ENCODE results near the gene SLC15A3. TPM values are rescaled to one million over a fixed set of nuclear protein-coding genes. Genes with fewer than 3 reads are reported as not detected.

SLC15A3 gene
- total RNA-seq, 4 donors from 2014 or later: 24.1 to 61.0 (median 29.9) TPM

- H3K4me3 ChIP-seq: no peak overlapping the region
- intact Hi-C loops (cut with DNase I): no loop called here
- TF ChIP-seq EP300 (IDR thresholded peaks at IDR 0.05) (no peak), POLR2AphosphoS5 (IDR thresholded peaks at IDR 0.05) (no peak), POLR2A (IDR thresholded peaks at IDR 0.05; ENCODE audit: low read depth) (no peak)
- TF ChIP-seq, protein P1, sequence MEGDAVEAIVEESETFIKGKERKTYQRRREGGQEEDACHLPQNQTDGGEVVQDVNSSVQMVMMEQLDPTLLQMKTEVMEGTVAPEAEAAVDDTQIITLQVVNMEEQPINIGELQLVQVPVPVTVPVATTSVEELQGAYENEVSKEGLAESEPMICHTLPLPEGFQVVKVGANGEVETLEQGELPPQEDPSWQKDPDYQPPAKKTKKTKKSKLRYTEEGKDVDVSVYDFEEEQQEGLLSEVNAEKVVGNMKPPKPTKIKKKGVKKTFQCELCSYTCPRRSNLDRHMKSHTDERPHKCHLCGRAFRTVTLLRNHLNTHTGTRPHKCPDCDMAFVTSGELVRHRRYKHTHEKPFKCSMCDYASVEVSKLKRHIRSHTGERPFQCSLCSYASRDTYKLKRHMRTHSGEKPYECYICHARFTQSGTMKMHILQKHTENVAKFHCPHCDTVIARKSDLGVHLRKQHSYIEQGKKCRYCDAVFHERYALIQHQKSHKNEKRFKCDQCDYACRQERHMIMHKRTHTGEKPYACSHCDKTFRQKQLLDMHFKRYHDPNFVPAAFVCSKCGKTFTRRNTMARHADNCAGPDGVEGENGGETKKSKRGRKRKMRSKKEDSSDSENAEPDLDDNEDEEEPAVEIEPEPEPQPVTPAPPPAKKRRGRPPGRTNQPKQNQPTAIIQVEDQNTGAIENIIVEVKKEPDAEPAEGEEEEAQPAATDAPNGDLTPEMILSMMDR (IDR thresholded peaks at IDR 0.05): no peak
- peaks cover 0 to 9% (median 0%) of the 10 kb centered on the region in 4 donors for H3K27me3 ChIP-seq
- DNase-seq (ENCODE audit: extremely low spot score): no peak
- no peak overlapping the region for H3K27ac ChIP-seq (replicated peaks in 1 of 4)
- H3K4me1 ChIP-seq: peaks cover 5 to 11% (median 6%) of the 10 kb centered on the region in 4 donors
- no peaks in the 10 kb centered on the region for H3K9me3 ChIP-seq
- 88% methylated on average over 9 of the region's 9 CpGs for WGBS
- H3K36me3 ChIP-seq: peaks cover 0 to 12% (median 9%) of the 10 kb centered on the region in 4 donors
Observed at GRCh38 chr11:60931917-60932316, 20.1 kb downstream of the SLC15A3 start.

DNA sequence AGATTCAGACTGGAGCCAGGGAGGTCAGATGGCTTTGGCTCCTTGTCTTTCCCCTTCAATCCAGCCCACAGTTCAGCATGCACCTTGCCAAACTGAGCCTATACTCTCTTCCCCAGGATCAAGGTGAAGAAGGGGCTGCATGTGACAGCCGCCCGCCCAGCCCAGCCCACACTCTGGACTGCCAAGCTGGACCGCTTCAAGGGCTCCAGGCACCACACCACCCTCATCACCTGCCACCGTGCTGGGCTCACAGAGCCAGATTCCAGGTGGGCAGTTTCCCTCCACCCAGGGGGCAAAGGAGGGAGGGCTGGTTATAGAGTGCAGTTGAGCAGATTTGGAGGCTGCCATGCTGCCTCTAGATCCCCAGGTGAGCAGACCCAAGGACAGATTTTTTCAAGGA, 21.6 kb downstream of the SLC15A3 start:
- no peak for DNase-seq (ENCODE audit: extremely low spot score)
- Histone ChIP-seq H3K9me3 (no peaks in the 10 kb centered on the region), H3K27me3 (peaks cover 0 to 17% (median 0%) of the 10 kb centered on the region in 4 donors), H3K4me3 (no peak overlapping the region), H3K36me3 (peaks cover 0 to 5% (median 3%) of the 10 kb centered on the region in 4 donors), H3K4me1 (peaks cover 1 to 3% (median 3%) of the 10 kb centered on the region in 4 donors), H3K27ac (replicated peaks in 1 of 4) (no peak overlapping the region)
- 93% methylated on average over 4 of the region's 4 CpGs for WGBS
- TF ChIP-seq, protein P1 (IDR thresholded peaks at IDR 0.05): no peak
- no peak for TF ChIP-seq POLR2A (IDR thresholded peaks at IDR 0.05; ENCODE audit: low read depth)
- TF ChIP-seq POLR2AphosphoS5 (IDR thresholded peaks at IDR 0.05): no peak
- TF ChIP-seq EP300 (IDR thresholded peaks at IDR 0.05): no peak
- intact Hi-C loops (cut with DNase I): no loop called here

DNA sequence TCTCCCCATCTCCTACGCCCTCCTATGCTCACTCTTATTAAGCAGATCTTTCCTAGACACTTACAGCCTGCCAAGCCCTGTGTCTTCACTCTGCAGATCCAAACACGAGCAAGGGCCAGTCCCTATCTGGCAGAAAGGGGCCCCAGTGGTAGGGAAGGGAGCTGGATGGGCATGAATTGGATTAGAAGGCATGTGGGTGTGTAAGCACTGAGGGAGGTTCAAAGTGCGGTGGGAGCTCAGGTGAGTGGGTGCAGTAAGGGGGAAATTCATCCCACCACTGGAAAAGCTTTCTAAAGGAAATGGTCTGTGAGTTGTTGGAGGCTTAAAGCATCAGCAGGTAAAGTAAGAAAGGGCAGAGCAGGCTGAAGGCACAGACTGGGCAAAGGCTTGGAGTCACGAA, 22.2 kb downstream of the SLC15A3 start:
- 87% methylated on average over 4 of the region's 4 CpGs for WGBS
- peaks cover 0 to 5% (median 3%) of the 10 kb centered on the region in 4 donors for H3K36me3 ChIP-seq
- H3K4me3 ChIP-seq: no peak overlapping the region
- no peaks in the 10 kb centered on the region for H3K9me3 ChIP-seq
- TF ChIP-seq POLR2A (IDR thresholded peaks at IDR 0.05; ENCODE audit: low read depth) (no peak), EP300 (IDR thresholded peaks at IDR 0.05) (no peak), POLR2AphosphoS5 (IDR thresholded peaks at IDR 0.05) (no peak)
- TF ChIP-seq, protein P1 (IDR thresholded peaks at IDR 0.05): no peak
- H3K27ac ChIP-seq (replicated peaks in 1 of 4): no peak overlapping the region
- no peak for DNase-seq (ENCODE audit: extremely low spot score)
- peaks cover 8 to 9% (median 9%) of the 10 kb centered on the region in 4 donors for H3K4me1 ChIP-seq
- intact Hi-C loops (cut with DNase I): no loop called here
- peaks cover 0 to 23% (median 3%) of the 10 kb centered on the region in 4 donors for H3K27me3 ChIP-seq

- Histone ChIP-seq H3K9me3 (no peaks in the 10 kb centered on the region), H3K4me3 (no peak overlapping the region), H3K4me1 (peaks cover 18 to 21% (median 21%) of the 10 kb centered on the region in 4 donors), H3K27me3 (peaks cover 0 to 35% (median 7%) of the 10 kb centered on the region in 4 donors), H3K27ac (replicated peaks in 1 of 4) (no peak overlapping the region), H3K36me3 (peaks cover 0 to 6% (median 3%) of the 10 kb centered on the region in 4 donors)
- DNase-seq (ENCODE audit: extremely low spot score): no peak
- TF ChIP-seq, protein P1 (IDR thresholded peaks at IDR 0.05): no peak
- TF ChIP-seq POLR2AphosphoS5 (IDR thresholded peaks at IDR 0.05) (no peak), POLR2A (IDR thresholded peaks at IDR 0.05; ENCODE audit: low read depth) (no peak), EP300 (IDR thresholded peaks at IDR 0.05) (no peak)
- intact Hi-C loops (cut with DNase I): no loop called here
- WGBS: 100% methylated on average over 3 of the region's 20 CpGs
Observed at GRCh38 chr11:60928563-60929001, 23.4 kb downstream of the SLC15A3 start.

DNA sequence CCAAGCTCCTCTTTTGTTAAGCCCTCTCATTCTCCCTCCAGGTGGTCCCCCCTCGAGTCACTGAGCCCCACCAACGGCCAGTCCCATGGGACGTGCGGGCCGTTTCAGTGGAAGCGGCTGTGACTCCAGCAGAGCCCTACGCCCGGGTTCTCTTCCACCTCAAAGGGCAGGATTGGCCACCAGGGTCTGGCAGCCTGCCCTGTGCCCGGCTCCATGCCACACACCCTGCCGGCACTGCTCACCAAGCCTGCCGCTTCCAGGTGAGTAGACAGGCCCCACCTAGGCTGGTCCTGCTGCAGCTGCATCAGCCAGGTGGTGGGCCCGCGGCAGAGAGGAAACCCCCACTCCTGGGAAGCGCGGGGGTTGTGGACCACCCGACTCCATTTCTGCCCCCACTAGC, 24.4 kb downstream of the SLC15A3 start:
- no peak for TF ChIP-seq POLR2A (IDR thresholded peaks at IDR 0.05; ENCODE audit: low read depth)
- peaks cover 0 to 40% (median 7%) of the 10 kb centered on the region in 4 donors for H3K27me3 ChIP-seq
- intact Hi-C loops (cut with DNase I): no loop called here
- no peak for DNase-seq (ENCODE audit: extremely low spot score)
- H3K36me3 ChIP-seq: peaks cover 4 to 15% (median 12%) of the 10 kb centered on the region in 4 donors
- H3K4me3 ChIP-seq: no peak overlapping the region
- H3K4me1 ChIP-seq: peaks cover 18 to 24% (median 23%) of the 10 kb centered on the region in 4 donors
- no peaks in the 10 kb centered on the region for H3K9me3 ChIP-seq
- 97% methylated on average over 5 of the region's 16 CpGs for WGBS
- H3K27ac ChIP-seq (replicated peaks in 1 of 4): no peak overlapping the region

All from esophagus muscularis mucosa (tissue), 4 donors.